HEK293T (cell line): ENCODE data around the gene CDH13.

Experiments used
- FOXM1 ChIP-seq: fragments of 450-650 bp; IDR thresholded peaks from 2 replicates; pipeline ENCODE4 v1.6.1; 2017; ENCODE audit warnings: mild to moderate bottlenecking, borderline replicate concordance
- LEF1 ChIP-seq: fragments of 450-650 bp; IDR thresholded peaks from 2 replicates; pipeline ENCODE4 v1.6.1; 2017; ENCODE audit warnings: mild to moderate bottlenecking, borderline replicate concordance
- NFRKB ChIP-seq: fragments of 450-650 bp; IDR thresholded peaks from 2 replicates; pipeline ENCODE4 v1.6.1; 2016; ENCODE audit warnings: mild to moderate bottlenecking, moderate library complexity

DNA sequence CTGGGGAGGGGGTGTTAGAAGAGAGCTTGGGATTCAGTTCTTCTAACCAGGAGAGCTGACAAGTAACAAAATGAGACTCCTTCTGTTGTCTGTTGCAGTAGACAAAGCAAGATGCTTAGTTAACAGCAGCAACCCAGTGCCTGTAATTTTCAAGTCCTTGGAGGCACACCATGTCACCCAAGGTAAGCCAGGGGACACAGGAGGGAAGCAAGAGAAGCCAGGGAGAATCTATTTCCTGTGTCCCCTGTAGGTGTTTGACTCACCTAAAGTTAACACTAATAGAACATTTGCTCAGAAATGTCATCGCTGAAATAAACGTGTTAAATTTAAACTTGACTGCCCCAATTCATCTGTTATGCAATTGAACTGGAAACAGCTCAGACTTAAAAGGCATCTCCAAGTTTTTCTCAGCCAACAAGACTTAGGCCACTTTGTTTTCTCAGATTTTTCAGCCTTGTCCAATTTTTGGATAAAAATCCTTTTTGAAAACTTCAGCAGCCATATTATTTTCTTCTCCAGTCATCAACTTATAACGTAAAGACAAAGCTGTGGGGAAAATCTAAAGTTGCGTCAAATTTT lies 257.6 kb downstream of the CDH13 start:
- no peak for TF ChIP-seq NFRKB
- TF ChIP-seq LEF1: no peak
- TF ChIP-seq FOXM1: no peak
